ENCODE data around the gene ZNF391. TPM values are rescaled to one million over a fixed set of nuclear protein-coding genes. Genes with fewer than 3 reads are reported as not detected.

The ZNF391 gene
- total RNA-seq, 1 experiment from 2014 or later, result 5.4 TPM

DNA sequence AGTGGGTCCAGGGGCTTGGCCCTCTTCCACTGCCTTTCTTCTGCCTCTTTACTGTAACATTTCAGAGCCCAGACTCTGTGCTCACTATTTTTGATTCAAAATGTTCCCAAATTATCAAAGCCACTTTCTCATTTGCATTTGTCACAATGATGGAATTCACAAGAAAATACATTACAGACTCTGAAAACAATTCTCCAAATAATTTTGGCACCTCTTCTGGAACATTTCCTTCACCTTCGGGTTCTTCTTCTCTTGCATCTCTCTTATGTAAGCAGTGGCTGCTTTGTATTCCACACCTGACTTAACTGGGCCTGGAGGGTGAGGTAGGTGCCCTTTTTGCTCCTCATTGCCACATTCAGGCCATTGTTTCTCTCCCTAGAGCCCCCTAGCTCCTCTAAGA, 54.4 kb downstream of the ZNF391 start:
- Mint-ChIP-seq H3K9me3 (peaks cover 25 to 33% of the 10 kb centered on the region in 2 experiments), H3K4me3 (no peak overlapping the region), H3K36me3 (ENCODE audit: insufficient read depth in 1 of 3, low read depth in 3 of 3) (peaks cover 4 to 7% (median 4%) of the 10 kb centered on the region in 3 experiments; a peak in 4 of 7 replicates), H3K4me1 (no peaks in the 10 kb centered on the region), H3K27ac (no peak overlapping the region), H3K27me3 (ENCODE audit: low read depth) (no peaks in the 10 kb centered on the region)
- H2BK5ac ChIP-seq (ENCODE audit: insufficient read length, low read length), result no peak overlapping the region
- H2BK120ac ChIP-seq (ENCODE audit: low read depth, low read length, poor library complexity, severe bottlenecking), result no peak overlapping the region
- no CpG with 5 or more reads among the region's 1 CpG for WGBS (ENCODE audit: extremely low coverage, insufficient read length, low lambda C conversion rate)
- no peak overlapping the region for H4K8ac ChIP-seq (replicated peaks; ENCODE audit: insufficient read length, low read depth, low read length)
- no peak overlapping the region for H2BK15ac ChIP-seq (ENCODE audit: low read depth, low read length)
- H3K4me1 ChIP-seq (ENCODE audit: insufficient read depth, low read length), result no peaks in the 10 kb centered on the region
- no peaks in the 10 kb centered on the region for H3K27me3 ChIP-seq (ENCODE audit: insufficient read depth, low read length)
- TF ChIP-seq, protein P1, sequence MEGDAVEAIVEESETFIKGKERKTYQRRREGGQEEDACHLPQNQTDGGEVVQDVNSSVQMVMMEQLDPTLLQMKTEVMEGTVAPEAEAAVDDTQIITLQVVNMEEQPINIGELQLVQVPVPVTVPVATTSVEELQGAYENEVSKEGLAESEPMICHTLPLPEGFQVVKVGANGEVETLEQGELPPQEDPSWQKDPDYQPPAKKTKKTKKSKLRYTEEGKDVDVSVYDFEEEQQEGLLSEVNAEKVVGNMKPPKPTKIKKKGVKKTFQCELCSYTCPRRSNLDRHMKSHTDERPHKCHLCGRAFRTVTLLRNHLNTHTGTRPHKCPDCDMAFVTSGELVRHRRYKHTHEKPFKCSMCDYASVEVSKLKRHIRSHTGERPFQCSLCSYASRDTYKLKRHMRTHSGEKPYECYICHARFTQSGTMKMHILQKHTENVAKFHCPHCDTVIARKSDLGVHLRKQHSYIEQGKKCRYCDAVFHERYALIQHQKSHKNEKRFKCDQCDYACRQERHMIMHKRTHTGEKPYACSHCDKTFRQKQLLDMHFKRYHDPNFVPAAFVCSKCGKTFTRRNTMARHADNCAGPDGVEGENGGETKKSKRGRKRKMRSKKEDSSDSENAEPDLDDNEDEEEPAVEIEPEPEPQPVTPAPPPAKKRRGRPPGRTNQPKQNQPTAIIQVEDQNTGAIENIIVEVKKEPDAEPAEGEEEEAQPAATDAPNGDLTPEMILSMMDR (conservative IDR thresholded peaks at IDR 0.05), result no peak
- no peak overlapping the region for H3K23ac ChIP-seq (ENCODE audit: insufficient read length, low read depth, low read length)
- H3K79me2 ChIP-seq (ENCODE audit: insufficient read depth, low read length), result no peaks in the 10 kb centered on the region
- no peak overlapping the region for H3K14ac ChIP-seq (ENCODE audit: insufficient read depth, low read length)
- no peak overlapping the region for H3K4me2 ChIP-seq (ENCODE audit: insufficient read depth, insufficient read length, low read length)
- peaks cover 10% of the 10 kb centered on the region for H3K9me3 ChIP-seq (ENCODE audit: control insufficient read depth, low read depth, low read length)
- no peak overlapping the region for H3T11ph ChIP-seq (ENCODE audit: low read length)
- no peak overlapping the region for H3K56ac ChIP-seq (ENCODE audit: insufficient read length, low read depth, low read length)
- H4K20me1 ChIP-seq (ENCODE audit: control insufficient read depth, insufficient read depth, insufficient read length), result no peaks in the 10 kb centered on the region
- H3K9ac ChIP-seq (ENCODE audit: extremely low read depth, insufficient read length, low read length), result no peak overlapping the region
- no peaks in the 10 kb centered on the region for H3K79me1 ChIP-seq (ENCODE audit: insufficient read depth, low read depth, low read length, poor library complexity, severe bottlenecking)
- H3K18ac ChIP-seq (ENCODE audit: insufficient read length, low read depth, low read length), result no peak overlapping the region
- no peak overlapping the region for H2BK12ac ChIP-seq (ENCODE audit: insufficient read length, low read depth, low read length)
- H2AK5ac ChIP-seq (ENCODE audit: insufficient read length, low read length), result no peak overlapping the region
- no peak overlapping the region for H4K5ac ChIP-seq (ENCODE audit: insufficient read length, low read depth, low read length)
- H3K23me2 ChIP-seq (ENCODE audit: insufficient read length, low read depth, low read length, poor library complexity, severe bottlenecking), result no peaks in the 10 kb centered on the region
- H2BK20ac ChIP-seq (ENCODE audit: low read depth, low read length, poor library complexity, severe bottlenecking), result no peak overlapping the region
- no peak overlapping the region for H3K27ac ChIP-seq (ENCODE audit: insufficient read length, low read depth, low read length)
- no peak for DNase-seq
- no peak overlapping the region for H3K4ac ChIP-seq (ENCODE audit: low read depth, low read length)
- no peak overlapping the region for H2AFZ ChIP-seq (ENCODE audit: low read length)
- no peak overlapping the region for H4K91ac ChIP-seq (ENCODE audit: insufficient read length, low read depth, low read length)
